Gastroesophageal sphincter (tissue), 2 donors: ENCODE measurements around the gene IRF3.

ENCODE experiments used
- EP300 ChIP-seq: sonication (generic); formaldehyde crosslinking; IDR thresholded peaks from one replicate; pipeline ENCODE4 v1.6.1; 2017; ENCODE audit warnings: antibody characterized with exemption, mild to moderate bottlenecking
- POLR2A ChIP-seq, 2 donors: fragments of 450-650 bp; IDR thresholded peaks; one replicate each; pipeline ENCODE4 v1.6.1; 2017; ENCODE audit warnings: antibody characterized with exemption in 2 of 2, mild to moderate bottlenecking in 2 of 2, moderate library complexity in 1 of 2

DNA sequence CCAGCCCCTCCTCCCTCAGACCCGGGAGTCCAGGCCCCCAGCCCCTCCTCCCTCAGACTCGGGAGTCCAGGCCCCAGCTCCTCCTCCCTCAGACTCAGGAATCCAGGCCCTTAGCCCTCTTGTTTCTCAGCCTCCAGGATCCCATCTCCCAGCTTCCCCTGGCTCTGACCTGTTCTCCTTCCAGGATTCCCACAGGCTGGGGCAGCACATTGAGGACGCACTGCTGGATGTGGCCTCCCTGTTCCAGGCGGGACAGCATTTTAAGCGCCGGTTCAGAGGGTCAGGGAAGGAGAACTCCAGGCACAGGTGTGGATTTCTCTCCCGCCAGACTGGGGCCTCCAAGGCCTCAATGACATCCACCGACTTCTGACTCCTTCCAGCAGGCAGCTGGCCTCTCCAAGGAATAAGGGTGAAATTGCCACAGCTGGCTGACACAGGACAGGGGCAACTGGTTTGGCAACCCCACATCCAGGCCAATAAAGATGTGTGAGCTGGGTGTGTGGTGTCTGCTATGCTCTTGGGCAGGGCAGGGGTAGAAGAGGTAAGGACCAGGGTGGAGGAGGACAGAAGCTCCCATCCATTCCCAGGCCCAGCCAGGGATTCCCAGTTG lies 47.7 kb upstream of the IRF3 start:
- TF ChIP-seq POLR2A (IDR thresholded peaks at IDR 0.05) (no peak), EP300 (no peak)
